B cell (primary cell): ENCODE data around the gene TTLL6. TPM values are rescaled to one million over a fixed set of nuclear protein-coding genes. Genes with fewer than 3 reads are reported as not detected.

Experiments used
- ATAC-seq: fragments of 200-7000 bp; cut with Tn5 transposase; one replicate; pipeline ENCODE4 v1.10.0; 2021; ENCODE audit warnings: low read depth, mild to moderate bottlenecking, moderate number of reproducible peaks, moderate library complexity
- CTCF ChIA-PET: fragments of 350-600 bp; sonication (Branson Sonifier 250); formaldehyde crosslinking; loops from one replicate; lab custom pipeline; 2021; ENCODE audit warnings: antibody characterized with exemption, inconsistent platforms; lab: Charles Lee
- POLR2A ChIA-PET: fragments of 350-600 bp; sonication (Branson Sonifier 250); formaldehyde crosslinking; loops from one replicate; lab custom pipeline; 2021; ENCODE audit warnings: antibody characterized with exemption; lab: Charles Lee
- DNase-seq: peaks from one replicate; pipeline ENCODE4 v3.0.0; 2013
- H2AFZ ChIP-seq: 2 replicates; pipeline ENCODE4 v1.6.1; 2012; ENCODE audit warnings: mild to moderate bottlenecking, low read depth, low read length; ENCODE audit not compliant: insufficient read depth, poor library complexity, severe bottlenecking
- H3K27ac ChIP-seq, 2 donors: 1 replicate in 1 of 2; 2 replicates in 1 of 2; pipeline ENCODE4 v1.5.1; 2012 to 2013; ENCODE audit warnings: low read length in 2 of 2, mild to moderate bottlenecking in 2 of 2, moderate library complexity in 1 of 2
- H3K27me3 ChIP-seq, 4 experiments: fragments of 200-600 bp in 1 of 4; sonication (generic) in 1 of 4; replicated peaks in 1 of 4; 1 replicate in 2 of 4; 2 replicates in 2 of 4; pipeline versions ENCODE4 v1.6.1 to v1.7.0; 2013 to 2016; ENCODE audit warnings: low read length in 3 of 4, mild to moderate bottlenecking in 2 of 4, mixed read lengths in 1 of 4, moderate library complexity in 1 of 4; ENCODE audit not compliant: insufficient read depth in 4 of 4, control insufficient read depth in 3 of 4; ENCODE audit errors: control extremely low read depth in 1 of 4
- H3K36me3 ChIP-seq, 2 experiments: replicated peaks in 1 of 2; 1 replicate in 1 of 2; 2 replicates in 1 of 2; pipeline versions ENCODE4 v1.6.1 to v1.7.1; 2013; ENCODE audit warnings: low read length in 1 of 2; ENCODE audit not compliant: insufficient read depth in 2 of 2, control insufficient read depth in 1 of 2; ENCODE audit errors: control extremely low read depth in 1 of 2, extremely low read depth in 1 of 2
- H3K4me1 ChIP-seq, 2 donors: fragments of 200-600 bp in 1 of 2; sonication (generic) in 1 of 2; 1 replicate in 1 of 2; 2 replicates in 1 of 2; pipeline versions ENCODE4 v1.5.1 to v1.6.1; 2013 to 2017; ENCODE audit warnings: low read length in 2 of 2; ENCODE audit not compliant: control insufficient read depth in 2 of 2, insufficient read depth in 2 of 2
- H3K4me2 ChIP-seq: replicated peaks from 2 replicates; pipeline ENCODE3; 2012; ENCODE audit warnings: mild to moderate bottlenecking, low read depth, low read length; ENCODE audit not compliant: poor library complexity, severe bottlenecking
- H3K4me3 ChIP-seq, 5 experiments: fragments of 200-600 bp in 1 of 5; sonication (generic) in 1 of 5; 1 replicate in 3 of 5; 2 replicates in 2 of 5; pipeline versions ENCODE4 v1.5.1 to v1.7.0; 2011 to 2016; ENCODE audit warnings: low read length in 4 of 5, mild to moderate bottlenecking in 4 of 5, low read depth in 2 of 5, control low read depth in 1 of 5, moderate library complexity in 1 of 5; ENCODE audit not compliant: insufficient read depth in 1 of 5; ENCODE audit errors: control extremely low read depth in 1 of 5, extremely low read depth in 1 of 5
- H3K79me2 ChIP-seq: fragments of 200-600 bp; sonication (generic); one replicate; pipeline ENCODE4 v1.6.0; 2016; ENCODE audit warnings: low read length; ENCODE audit not compliant: control insufficient read depth, insufficient read depth
- H3K9ac ChIP-seq: fragments of 200-600 bp; sonication (generic); 2 replicates; pipeline ENCODE4 v1.6.1; 2017; ENCODE audit warnings: mild to moderate bottlenecking, low read length, moderate library complexity
- H3K9me3 ChIP-seq, 3 donors: one replicate each; pipeline versions ENCODE4 v1.6.1 to v1.7.1; 2013; ENCODE audit warnings: low read length in 2 of 3; ENCODE audit not compliant: control insufficient read depth in 2 of 3, insufficient read depth in 1 of 3; ENCODE audit errors: control extremely low read depth in 1 of 3
- H4K20me1 ChIP-seq: 2 replicates; pipeline ENCODE4 v1.6.0; 2012; ENCODE audit warnings: mild to moderate bottlenecking, low read length; ENCODE audit not compliant: insufficient read depth, control insufficient read depth, poor library complexity, severe bottlenecking
- H3K27ac Mint-ChIP-seq: one replicate; pipeline ENCODE4 v1.8.0; 2021; ENCODE audit warnings: mixed read lengths
- H3K27me3 Mint-ChIP-seq: one replicate; pipeline ENCODE4 v1.8.0; 2021; ENCODE audit warnings: mixed read lengths
- H3K4me1 Mint-ChIP-seq: one replicate; pipeline ENCODE4 v1.8.0; 2021; ENCODE audit warnings: mixed read lengths
- H3K4me3 Mint-ChIP-seq: one replicate; pipeline ENCODE4 v1.8.0; 2021; ENCODE audit warnings: mixed read lengths
- H3K9me3 Mint-ChIP-seq: one replicate; pipeline ENCODE4 v1.8.0; 2022; ENCODE audit warnings: mixed read lengths; ENCODE audit not compliant: insufficient read depth
- CTCF ChIP-seq: fragments of 200-600 bp; IDR thresholded peaks from one replicate; pipeline ENCODE4 v1.8.0; 2022; ENCODE audit warnings: antibody characterized with exemption, mild to moderate bottlenecking
- EZH2 ChIP-seq: IDR thresholded peaks from 2 replicates; pipeline ENCODE4 v1.6.1; 2012; ENCODE audit warnings: borderline replicate concordance, low read depth, mild to moderate bottlenecking, moderate library complexity, low read length; ENCODE audit not compliant: insufficient read depth, poor library complexity, severe bottlenecking
- WGBS: methylation state at CpG from one replicate; pipeline ENCODE4 v1.1.5; 2013; ENCODE audit warnings: missing lambda C conversion rate; ENCODE audit not compliant: insufficient coverage; 5-methylcytosine and 5-hydroxymethylcytosine counted together
- intact Hi-C: fragments of 100-400 bp; cut with micrococcal nuclease; formaldehyde crosslinking; loops from one replicate; pipeline ENCODE4 v1.10.0; 2022
- polyA plus RNA-seq: library from polyadenylated mRNA; depleted of rRNA; stranded (reverse); fragments of >200 nt; gene quantifications from 2 replicates; pipeline ENCODE4 v1.2.3, GENCODE V29; 2012
- total RNA-seq, 2 donors: library from RNA; stranded (reverse); fragments of 120-200 nt in 1 of 2; gene quantifications; 1 replicate in 1 of 2; 2 replicates in 1 of 2; pipeline versions ENCODE4 v1.2.3 to v1.2.4, GENCODE V29; 2013 to 2022

Gene TTLL6
- total and polyA plus RNA-seq, 2 donors (not counting 1 experiment from before 2014, with no cell fraction given): not detected

- Histone ChIP-seq H3K9me3 (peaks cover 3 to 22% (median 4%) of the 10 kb centered on the region in 3 donors), H3K9ac (no peak overlapping the region), H3K27me3 (peaks cover 0 to 85% (median 63%) of the 10 kb centered on the region in 4 experiments), H3K4me2 (no peak overlapping the region), H3K79me2 (no peaks in the 10 kb centered on the region), H3K4me1 (peaks cover 20 to 36% of the 10 kb centered on the region in 2 donors), H3K36me3 (no peaks in the 10 kb centered on the region), H3K27ac (no peak overlapping the region), H3K4me3 (no peak overlapping the region), H4K20me1 (no peaks in the 10 kb centered on the region), H2AFZ (no peak overlapping the region)
- Mint-ChIP-seq H3K4me1 (peaks cover 18% of the 10 kb centered on the region), H3K4me3 (no peak overlapping the region), H3K27ac (no peak overlapping the region), H3K27me3 (peaks cover 85% of the 10 kb centered on the region), H3K9me3 (no peaks in the 10 kb centered on the region)
- no peak for ATAC-seq
- WGBS: 17% methylated on average over 9 of the region's 14 CpGs
- CTCF ChIA-PET: interaction anchor here (1.0 to 1.2 kb wide), 3 partner anchors 11 to 70 kb away, joined by 4 read pairs; no protein-coding TSS in a partner anchor
- TF ChIP-seq CTCF: no peak
- no peak for TF ChIP-seq EZH2
- intact Hi-C loops: no loop called here
- DNase-seq: no peak
- POLR2A ChIA-PET: no interaction called here
Measured at GRCh38 chr17:48734333-48735061, 82.5 kb downstream of the TTLL6 start.

DNA sequence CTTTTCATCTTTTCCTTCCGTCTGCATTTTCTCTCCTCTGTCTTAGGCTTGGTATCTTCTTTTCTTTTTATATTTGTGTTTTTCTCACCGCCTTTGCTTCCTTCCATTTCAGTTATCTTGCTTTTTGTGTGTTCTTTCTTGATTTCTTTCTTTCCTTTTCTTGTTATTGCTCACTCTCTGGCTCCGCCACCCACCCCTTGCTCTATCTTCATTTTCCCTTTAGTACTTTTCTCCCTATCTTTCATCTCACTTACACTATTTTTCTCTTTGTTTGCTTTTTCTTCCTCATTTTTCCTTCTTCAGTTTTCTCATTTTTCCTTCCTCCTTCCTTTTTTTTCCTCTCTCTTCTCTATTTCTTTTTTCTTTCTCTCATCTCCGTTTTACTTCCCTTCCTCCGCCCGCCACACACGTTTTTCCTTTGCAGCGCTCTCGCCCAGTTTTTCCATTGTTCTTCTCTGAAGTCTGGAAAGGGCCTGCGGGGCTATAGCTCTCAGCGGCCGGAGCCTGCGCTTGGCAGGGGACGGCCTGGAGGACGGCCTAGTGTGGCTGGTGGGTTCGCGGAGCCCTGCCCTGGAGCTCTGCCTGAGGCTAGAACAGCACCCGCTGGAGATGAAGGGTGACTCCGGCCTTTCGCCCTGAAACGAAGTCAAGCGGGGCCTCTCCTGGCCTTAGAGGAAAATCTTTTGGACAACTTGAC is 83.2 kb downstream of the TTLL6 start:
- Histone ChIP-seq H3K4me1 (peaks cover 18 to 37% of the 10 kb centered on the region in 2 donors), H2AFZ (no peak overlapping the region), H3K27me3 (peaks cover 0 to 84% (median 66%) of the 10 kb centered on the region in 4 experiments), H4K20me1 (no peaks in the 10 kb centered on the region), H3K9me3 (peaks cover 0 to 21% (median 3%) of the 10 kb centered on the region in 3 donors), H3K79me2 (no peaks in the 10 kb centered on the region), H3K36me3 (no peaks in the 10 kb centered on the region), H3K27ac (no peak overlapping the region), H3K4me3 (no peak overlapping the region), H3K4me2 (peak overlapping the region; percentile 59), H3K9ac (no peak overlapping the region)
- Mint-ChIP-seq H3K27me3 (peaks cover 85% of the 10 kb centered on the region), H3K4me3 (peak overlapping the region; percentile 8), H3K9me3 (no peaks in the 10 kb centered on the region), H3K4me1 (peaks cover 16% of the 10 kb centered on the region), H3K27ac (no peak overlapping the region)
- ATAC-seq (no peak), DNase-seq (peak; percentile 9)
- ChIA-PET CTCF (interaction anchor here (1.1 kb wide), 1 partner anchor 10 kb away, joined by 4 read pairs; no protein-coding TSS in a partner anchor), POLR2A (no interaction called here)
- intact Hi-C loops: no loop called here
- TF ChIP-seq CTCF (no peak), EZH2 (no peak)
- 24% methylated on average over 17 of the region's 22 CpGs for WGBS
